ENCODE data around the gene PARP16. TPM values are rescaled to one million over a fixed set of nuclear protein-coding genes. Genes with fewer than 3 reads are reported as not detected.
A peak's percentile ranks its signal among the peaks of the same experiment; 100 is the strongest.

Gene PARP16
- total and polyA plus RNA-seq, 4 experiments from 2014 or later = 20.8 to 27.2 (median 24.2) TPM

DNA sequence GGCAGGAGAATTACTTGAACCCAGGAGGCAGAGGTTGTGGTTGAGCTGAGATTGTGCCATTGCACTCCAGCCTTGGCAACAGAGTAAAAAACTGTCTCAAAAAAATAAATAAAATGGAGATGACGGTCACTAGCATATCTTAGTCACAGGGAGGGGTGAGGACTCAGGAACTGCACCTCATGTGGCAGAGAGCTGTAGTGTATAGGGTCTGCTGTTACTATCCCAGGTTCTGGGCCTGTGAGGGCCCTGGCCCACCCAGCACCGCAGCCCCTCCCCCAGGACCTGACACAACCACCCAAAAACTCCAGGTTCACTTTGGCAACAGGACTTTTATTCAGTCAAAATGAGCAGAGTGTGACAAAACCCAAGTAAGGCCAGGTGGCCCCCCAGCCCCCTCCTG is 40.1 kb upstream of the PARP16 start:
- Histone ChIP-seq H3K4me3 (ENCODE audit: low read length in 2 of 2) (no peak overlapping the region), H3K4me1 (ENCODE audit: insufficient read depth, low read length) (no peaks in the 10 kb centered on the region), H3K9me3 (ENCODE audit: control insufficient read depth in 1 of 2, low read length in 2 of 2) (no peaks in the 10 kb centered on the region), H3K36me3 (ENCODE audit: insufficient read depth, low read length) (no peaks in the 10 kb centered on the region), H3K27me3 (ENCODE audit: insufficient read depth, low read length) (no peaks in the 10 kb centered on the region), H3K27ac (ENCODE audit: low read depth, low read length) (no peak overlapping the region)
- Mint-ChIP-seq H3K9me3 (no peaks in the 10 kb centered on the region), H3K27me3 (peaks cover 2 to 6% of the 10 kb centered on the region in 2 donors), H3K36me3 (no peaks in the 10 kb centered on the region), H3K27ac (no peak overlapping the region), H3K4me3 (no peak overlapping the region), H3K4me1 (no peaks in the 10 kb centered on the region)
- intact Hi-C loops (cut with micrococcal nuclease) = no loop called here
- ChIA-PET POLR2A (ENCODE audit: partially characterized antibody) (no interaction called here), CTCF (ENCODE audit: partially characterized antibody) (interaction anchor here (2.4 kb wide), 1 partner anchor 59 kb away, joined by 8 read pairs; no protein-coding TSS in a partner anchor)
- DNase-seq = no peak

GRCh38 chr15:65326117-65326526 is 39.4 kb upstream of the PARP16 start:
- ChIA-PET CTCF (ENCODE audit: partially characterized antibody) (interaction anchor here (2.4 kb wide), 1 partner anchor 60 kb away, joined by 8 read pairs; no protein-coding TSS in a partner anchor), POLR2A (ENCODE audit: partially characterized antibody) (no interaction called here)
- no peak overlapping the region for H3K27ac ChIP-seq (ENCODE audit: low read depth, low read length)
- H3K36me3 ChIP-seq (ENCODE audit: insufficient read depth, low read length) = no peaks in the 10 kb centered on the region
- no peaks in the 10 kb centered on the region for H3K4me1 Mint-ChIP-seq
- no peaks in the 10 kb centered on the region for H3K27me3 ChIP-seq (ENCODE audit: insufficient read depth, low read length)
- H3K36me3 Mint-ChIP-seq = no peaks in the 10 kb centered on the region
- H3K9me3 ChIP-seq (ENCODE audit: control insufficient read depth in 1 of 2, low read length in 2 of 2) = no peaks in the 10 kb centered on the region
- H3K4me3 Mint-ChIP-seq = no peak overlapping the region
- intact Hi-C loops (cut with micrococcal nuclease) = no loop called here
- H3K4me3 ChIP-seq (ENCODE audit: low read length in 2 of 2) = no peak overlapping the region
- H3K27me3 Mint-ChIP-seq = peaks cover 5 to 6% of the 10 kb centered on the region in 2 donors
- no peaks in the 10 kb centered on the region for H3K4me1 ChIP-seq (ENCODE audit: insufficient read depth, low read length)
- no peaks in the 10 kb centered on the region for H3K9me3 Mint-ChIP-seq
- no peak overlapping the region for H3K27ac Mint-ChIP-seq
- no peak for DNase-seq

- Histone ChIP-seq H3K27ac (ENCODE audit: low read depth, low read length) (no peak overlapping the region), H3K4me1 (ENCODE audit: insufficient read depth, low read length) (no peaks in the 10 kb centered on the region), H3K9me3 (ENCODE audit: control insufficient read depth in 1 of 2, low read length in 2 of 2) (no peaks in the 10 kb centered on the region), H3K27me3 (ENCODE audit: insufficient read depth, low read length) (no peaks in the 10 kb centered on the region), H3K36me3 (ENCODE audit: insufficient read depth, low read length) (no peaks in the 10 kb centered on the region), H3K4me3 (ENCODE audit: low read length in 2 of 2) (no peak overlapping the region)
- intact Hi-C loops (cut with micrococcal nuclease) = no loop called here
- POLR2A ChIA-PET (ENCODE audit: partially characterized antibody) = interaction anchor here (1.0 kb wide), 1 partner anchor 18 kb away, joined by 3 read pairs; the partner anchor contains the start of gene RNU5B-1
- no peak overlapping the region for H3K4me3 Mint-ChIP-seq
- no peaks in the 10 kb centered on the region for H3K9me3 Mint-ChIP-seq
- CTCF ChIA-PET (ENCODE audit: partially characterized antibody) = interaction anchor here (9.5 kb wide), 1 partner anchor 61 kb away, joined by 145 read pairs; no protein-coding TSS in a partner anchor
- H3K4me1 Mint-ChIP-seq = no peaks in the 10 kb centered on the region
- H3K36me3 Mint-ChIP-seq = no peaks in the 10 kb centered on the region
- H3K27ac Mint-ChIP-seq = no peak overlapping the region
- H3K27me3 Mint-ChIP-seq = peaks cover 5 to 14% of the 10 kb centered on the region in 2 donors
- no peak for DNase-seq
These were observed 36.4 kb upstream of the PARP16 start for GRCh38 chr15:65323071-65323511.

GRCh38 chr15:65318870-65319356 is 32.2 kb upstream of the PARP16 start:
- POLR2A ChIA-PET (ENCODE audit: partially characterized antibody) = interaction anchor here (0.8 to 1.5 kb wide), 4 partner anchors 14 to 67 kb away, joined by 3 read pairs; partner anchors contain the start of gene RNU5B-1
- peak overlapping the region in 2 of 7 donors; percentile 11 to 60 for H3K27ac Mint-ChIP-seq

DNA sequence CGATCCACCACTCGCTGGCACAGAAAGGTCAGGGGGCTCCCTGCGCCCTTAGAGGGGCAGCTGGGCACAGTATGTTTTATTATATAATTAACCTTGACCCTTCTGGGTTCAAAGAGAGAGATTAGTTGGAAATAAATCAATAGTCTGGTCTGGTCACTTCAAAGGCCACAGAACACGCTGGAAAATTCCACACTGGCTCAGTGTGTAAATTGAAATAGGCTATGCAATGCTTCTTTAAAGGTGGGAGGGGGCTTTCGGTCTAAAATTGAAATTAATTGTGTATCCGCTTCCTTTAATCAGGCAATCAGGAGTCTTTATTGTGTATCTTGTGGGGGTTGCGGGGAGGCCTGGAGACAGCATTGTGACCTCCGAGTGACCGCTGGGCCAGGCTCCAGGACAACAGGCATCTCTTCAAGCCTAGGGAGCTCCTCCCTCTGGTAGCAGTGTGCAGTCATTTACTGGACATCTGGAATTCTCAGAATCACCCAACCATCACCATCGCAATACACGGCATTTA is 25.8 kb upstream of the PARP16 start:
- intact Hi-C loops (cut with micrococcal nuclease) = no loop called here
- Histone ChIP-seq H3K4me1 (ENCODE audit: insufficient read depth, low read length) (no peaks in the 10 kb centered on the region), H3K36me3 (ENCODE audit: insufficient read depth, low read length) (no peaks in the 10 kb centered on the region), H3K9me3 (ENCODE audit: control insufficient read depth in 1 of 2, low read length in 2 of 2) (no peaks in the 10 kb centered on the region), H3K4me3 (ENCODE audit: low read length in 2 of 2) (no peak overlapping the region), H3K27me3 (ENCODE audit: insufficient read depth, low read length) (no peaks in the 10 kb centered on the region), H3K27ac (ENCODE audit: low read depth, low read length) (no peak overlapping the region)
- ChIA-PET POLR2A (ENCODE audit: partially characterized antibody) (no interaction called here), CTCF (ENCODE audit: partially characterized antibody) (interaction anchor here (1.0 kb wide), 1 partner anchor 73 kb away, joined by 3 read pairs; no protein-coding TSS in a partner anchor)
- no peaks in the 10 kb centered on the region for H3K4me1 Mint-ChIP-seq
- no peak overlapping the region for H3K4me3 Mint-ChIP-seq
- DNase-seq = no peak
- H3K27ac Mint-ChIP-seq = peak overlapping the region in 1 of 7 donors; percentile 64
- no peaks in the 10 kb centered on the region for H3K36me3 Mint-ChIP-seq
- H3K9me3 Mint-ChIP-seq = no peaks in the 10 kb centered on the region
- peaks cover 2 to 4% of the 10 kb centered on the region in 2 donors for H3K27me3 Mint-ChIP-seq

More at GRCh38 chr15:65318870-65319356, 32.2 kb upstream of the PARP16 start:
- H3K27me3 Mint-ChIP-seq = peaks cover 7 to 12% of the 10 kb centered on the region in 2 donors
- H3K4me1 Mint-ChIP-seq = no peaks in the 10 kb centered on the region
- no peak overlapping the region for H3K27ac ChIP-seq (ENCODE audit: low read depth, low read length)
- H3K4me3 Mint-ChIP-seq = no peak overlapping the region
- H3K27me3 ChIP-seq (ENCODE audit: insufficient read depth, low read length) = no peaks in the 10 kb centered on the region
- intact Hi-C loops (cut with micrococcal nuclease) = loop anchor here (1.0 to 5.0 kb wide), 3 partner anchors 66 to 1248 kb away; partner anchors contain the start of gene LCTL
- no peak overlapping the region for H3K4me3 ChIP-seq (ENCODE audit: low read length in 2 of 2)
- no peaks in the 10 kb centered on the region for H3K36me3 Mint-ChIP-seq
- no peaks in the 10 kb centered on the region for H3K36me3 ChIP-seq (ENCODE audit: insufficient read depth, low read length)
- H3K9me3 Mint-ChIP-seq = no peaks in the 10 kb centered on the region
- peak; percentile 72 to 75 (median 74) for DNase-seq
- no peaks in the 10 kb centered on the region for H3K4me1 ChIP-seq (ENCODE audit: insufficient read depth, low read length)
- CTCF ChIA-PET (ENCODE audit: partially characterized antibody) = interaction anchor here (0.8 to 9.5 kb wide), 17 partner anchors 9 to 133 kb away, joined by 3 to 145 read pairs (median 5); partner anchors contain the start of genes CLPX and PARP16
- H3K9me3 ChIP-seq (ENCODE audit: control insufficient read depth in 1 of 2, low read length in 2 of 2) = no peaks in the 10 kb centered on the region

GRCh38 chr15:65311760-65312159 is 25.1 kb upstream of the PARP16 start:
- Histone ChIP-seq H3K9me3 (ENCODE audit: control insufficient read depth in 1 of 2, low read length in 2 of 2) (no peaks in the 10 kb centered on the region), H3K4me1 (ENCODE audit: insufficient read depth, low read length) (no peaks in the 10 kb centered on the region), H3K27ac (ENCODE audit: low read depth, low read length) (no peak overlapping the region), H3K27me3 (ENCODE audit: insufficient read depth, low read length) (no peaks in the 10 kb centered on the region), H3K36me3 (ENCODE audit: insufficient read depth, low read length) (no peaks in the 10 kb centered on the region), H3K4me3 (ENCODE audit: low read length in 2 of 2) (no peak overlapping the region)
- CTCF ChIA-PET (ENCODE audit: partially characterized antibody) = no interaction called here
- no peak overlapping the region for H3K4me3 Mint-ChIP-seq
- no peaks in the 10 kb centered on the region for H3K9me3 Mint-ChIP-seq
- H3K27ac Mint-ChIP-seq = no peak overlapping the region
- POLR2A ChIA-PET (ENCODE audit: partially characterized antibody) = no interaction called here
- DNase-seq = no peak
- H3K36me3 Mint-ChIP-seq = no peaks in the 10 kb centered on the region
- intact Hi-C loops (cut with micrococcal nuclease) = no loop called here
- H3K27me3 Mint-ChIP-seq = peaks cover 2 to 4% of the 10 kb centered on the region in 2 donors
- no peaks in the 10 kb centered on the region for H3K4me1 Mint-ChIP-seq

- CTCF ChIA-PET (ENCODE audit: partially characterized antibody) = interaction anchor here (0.7 kb wide), 1 partner anchor 68 kb away, joined by 3 read pairs; no protein-coding TSS in a partner anchor
- no peak for DNase-seq
These were observed 23.9 kb upstream of the PARP16 start for GRCh38 chr15:65310431-65311137.

More at GRCh38 chr15:65310431-65311137, 23.9 kb upstream of the PARP16 start:
- H3K4me3 Mint-ChIP-seq = no peak overlapping the region
- H3K36me3 Mint-ChIP-seq = no peaks in the 10 kb centered on the region
- POLR2A ChIA-PET (ENCODE audit: partially characterized antibody) = no interaction called here
- Histone ChIP-seq H3K4me1 (ENCODE audit: insufficient read depth, low read length) (peaks cover under 1% of the 10 kb centered on the region), H3K9me3 (ENCODE audit: control insufficient read depth in 1 of 2, low read length in 2 of 2) (no peaks in the 10 kb centered on the region), H3K36me3 (ENCODE audit: insufficient read depth, low read length) (no peaks in the 10 kb centered on the region), H3K27me3 (ENCODE audit: insufficient read depth, low read length) (no peaks in the 10 kb centered on the region), H3K4me3 (ENCODE audit: low read length in 2 of 2) (no peak overlapping the region), H3K27ac (ENCODE audit: low read depth, low read length) (no peak overlapping the region)
- peaks cover 0 to 4% (median 2%) of the 10 kb centered on the region in 4 donors for H3K4me1 Mint-ChIP-seq
- H3K27me3 Mint-ChIP-seq = peaks cover 2 to 4% of the 10 kb centered on the region in 2 donors
- H3K9me3 Mint-ChIP-seq = no peaks in the 10 kb centered on the region
- H3K27ac Mint-ChIP-seq = no peak overlapping the region
- intact Hi-C loops (cut with micrococcal nuclease) = no loop called here
